ENCODE data around the gene SUCNR1.

Gene SUCNR1, protein sequence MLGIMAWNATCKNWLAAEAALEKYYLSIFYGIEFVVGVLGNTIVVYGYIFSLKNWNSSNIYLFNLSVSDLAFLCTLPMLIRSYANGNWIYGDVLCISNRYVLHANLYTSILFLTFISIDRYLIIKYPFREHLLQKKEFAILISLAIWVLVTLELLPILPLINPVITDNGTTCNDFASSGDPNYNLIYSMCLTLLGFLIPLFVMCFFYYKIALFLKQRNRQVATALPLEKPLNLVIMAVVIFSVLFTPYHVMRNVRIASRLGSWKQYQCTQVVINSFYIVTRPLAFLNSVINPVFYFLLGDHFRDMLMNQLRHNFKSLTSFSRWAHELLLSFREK

DNA sequence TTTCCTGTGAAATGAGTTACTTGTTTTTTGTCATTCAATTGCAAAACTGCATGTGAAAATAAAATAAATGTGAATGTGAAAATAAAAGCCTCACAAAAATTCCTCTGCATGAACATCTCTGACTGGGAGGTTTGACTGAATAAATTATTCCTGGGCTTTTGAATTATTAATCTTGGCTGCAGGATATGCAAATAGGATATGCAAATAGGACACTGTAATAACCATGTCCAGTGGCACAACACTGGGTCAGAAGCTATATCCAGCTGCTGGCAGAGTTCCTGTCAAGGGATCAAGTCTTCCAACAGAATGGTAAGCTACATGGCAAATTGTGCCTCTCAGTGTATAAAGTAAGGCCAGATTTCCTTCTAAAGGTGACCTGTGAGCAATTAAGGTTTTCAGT is at the start of gene SUCNR1:
Gene SUCNR1, plus strand, starts transcription at position 246 of the 400 bp plus-strand sequence. CDS start 6,250 bp downstream, outside the sequence.
- DNase-seq (ENCODE audit: low read depth): no peak
- no peak within 1 kb of the TSS for H3K4me3 ChIP-seq (ENCODE audit: low read depth, low read length)
- TF ChIP-seq, protein P1, sequence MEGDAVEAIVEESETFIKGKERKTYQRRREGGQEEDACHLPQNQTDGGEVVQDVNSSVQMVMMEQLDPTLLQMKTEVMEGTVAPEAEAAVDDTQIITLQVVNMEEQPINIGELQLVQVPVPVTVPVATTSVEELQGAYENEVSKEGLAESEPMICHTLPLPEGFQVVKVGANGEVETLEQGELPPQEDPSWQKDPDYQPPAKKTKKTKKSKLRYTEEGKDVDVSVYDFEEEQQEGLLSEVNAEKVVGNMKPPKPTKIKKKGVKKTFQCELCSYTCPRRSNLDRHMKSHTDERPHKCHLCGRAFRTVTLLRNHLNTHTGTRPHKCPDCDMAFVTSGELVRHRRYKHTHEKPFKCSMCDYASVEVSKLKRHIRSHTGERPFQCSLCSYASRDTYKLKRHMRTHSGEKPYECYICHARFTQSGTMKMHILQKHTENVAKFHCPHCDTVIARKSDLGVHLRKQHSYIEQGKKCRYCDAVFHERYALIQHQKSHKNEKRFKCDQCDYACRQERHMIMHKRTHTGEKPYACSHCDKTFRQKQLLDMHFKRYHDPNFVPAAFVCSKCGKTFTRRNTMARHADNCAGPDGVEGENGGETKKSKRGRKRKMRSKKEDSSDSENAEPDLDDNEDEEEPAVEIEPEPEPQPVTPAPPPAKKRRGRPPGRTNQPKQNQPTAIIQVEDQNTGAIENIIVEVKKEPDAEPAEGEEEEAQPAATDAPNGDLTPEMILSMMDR (IDR thresholded peaks at IDR 0.05; ENCODE audit: insufficient read depth, low read depth, low read length, missing control alignments): no peak

DNA sequence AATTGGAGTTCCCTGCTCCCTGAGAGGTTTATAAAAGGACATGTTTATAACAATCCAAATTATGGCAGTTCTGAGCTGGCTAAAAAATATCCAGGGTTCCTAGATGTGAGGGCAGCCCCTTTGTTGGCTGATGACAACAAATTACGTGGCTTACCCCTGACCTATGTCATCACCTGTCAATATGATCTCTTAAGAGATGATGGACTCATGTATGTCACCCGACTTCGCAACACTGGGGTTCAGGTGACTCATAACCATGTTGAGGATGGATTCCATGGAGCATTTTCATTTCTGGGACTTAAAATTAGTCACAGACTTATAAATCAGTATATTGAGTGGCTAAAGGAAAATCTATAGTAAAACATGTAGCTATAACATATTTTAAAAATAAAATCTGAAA is 45.6 kb upstream of the SUCNR1 start:
- TF ChIP-seq, protein P1 (IDR thresholded peaks at IDR 0.05; ENCODE audit: insufficient read depth, low read depth, low read length, missing control alignments): no peak
- DNase-seq (ENCODE audit: low read depth): no peak
- no peak overlapping the region for H3K4me3 ChIP-seq (ENCODE audit: low read depth, low read length)

DNA sequence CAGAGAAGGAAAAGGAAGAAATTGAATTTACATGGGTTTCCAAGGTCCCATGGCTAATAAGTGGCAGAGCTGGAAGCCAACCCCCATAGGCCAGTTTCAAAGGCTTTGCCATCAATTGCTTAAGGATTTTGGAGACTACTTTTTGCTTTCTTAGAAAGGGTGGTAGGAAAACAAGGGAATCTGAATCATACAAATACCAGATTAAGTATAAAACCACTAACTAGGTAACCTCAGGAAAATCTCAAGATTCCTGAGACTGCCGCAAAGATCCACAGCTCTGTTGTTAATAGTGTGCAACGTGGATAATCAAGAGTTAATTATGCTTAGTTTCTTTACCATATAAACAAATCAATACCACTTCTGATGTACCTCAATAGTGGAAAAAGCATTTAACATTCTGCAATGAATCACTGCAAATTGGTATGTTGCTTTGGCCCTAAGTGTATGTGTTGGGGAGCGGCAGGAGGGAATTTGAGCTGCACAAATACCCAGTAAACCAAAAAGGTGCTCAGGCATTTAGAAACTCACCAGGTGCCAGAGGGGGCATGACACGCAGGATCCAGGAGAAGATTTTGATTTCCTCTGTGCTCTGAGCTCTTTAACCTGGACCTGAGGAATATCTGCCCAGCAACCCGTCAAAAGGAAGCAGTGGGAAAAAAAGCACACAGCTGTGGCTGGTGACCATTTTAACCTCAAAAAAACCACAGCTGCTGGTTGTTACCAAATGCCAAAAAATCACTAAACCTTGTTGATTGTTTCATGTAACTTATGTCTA is 37.5 kb upstream of the SUCNR1 start:
- H3K4me3 ChIP-seq (ENCODE audit: low read depth, low read length): no peak overlapping the region
- no peak for DNase-seq (ENCODE audit: low read depth)
- TF ChIP-seq, protein P1 (IDR thresholded peaks at IDR 0.05; ENCODE audit: insufficient read depth, low read depth, low read length, missing control alignments): no peak

DNA sequence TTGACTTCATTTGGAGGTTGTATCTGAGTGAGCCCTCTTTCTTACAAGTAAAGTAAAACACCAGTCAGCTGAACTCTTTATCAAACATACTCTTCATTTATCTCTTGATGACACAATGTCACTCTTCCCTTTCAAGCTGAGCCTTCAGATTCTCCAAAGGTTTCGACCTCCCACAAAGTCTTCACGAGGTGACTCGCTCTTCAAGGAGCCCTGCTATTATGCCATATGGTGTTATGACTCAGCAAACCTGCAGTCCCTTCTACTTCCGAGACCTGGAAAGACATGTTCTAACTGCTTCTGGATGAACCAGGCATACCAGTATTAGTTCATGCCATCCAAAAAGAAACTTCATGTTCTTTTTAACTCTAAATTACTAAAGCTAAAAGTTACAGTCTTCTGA is 36.4 kb upstream of the SUCNR1 start:
- H3K4me3 ChIP-seq (ENCODE audit: low read depth, low read length): no peak overlapping the region
- TF ChIP-seq, protein P1 (IDR thresholded peaks at IDR 0.05; ENCODE audit: insufficient read depth, low read depth, low read length, missing control alignments): no peak
- no peak for DNase-seq (ENCODE audit: low read depth)

DNA sequence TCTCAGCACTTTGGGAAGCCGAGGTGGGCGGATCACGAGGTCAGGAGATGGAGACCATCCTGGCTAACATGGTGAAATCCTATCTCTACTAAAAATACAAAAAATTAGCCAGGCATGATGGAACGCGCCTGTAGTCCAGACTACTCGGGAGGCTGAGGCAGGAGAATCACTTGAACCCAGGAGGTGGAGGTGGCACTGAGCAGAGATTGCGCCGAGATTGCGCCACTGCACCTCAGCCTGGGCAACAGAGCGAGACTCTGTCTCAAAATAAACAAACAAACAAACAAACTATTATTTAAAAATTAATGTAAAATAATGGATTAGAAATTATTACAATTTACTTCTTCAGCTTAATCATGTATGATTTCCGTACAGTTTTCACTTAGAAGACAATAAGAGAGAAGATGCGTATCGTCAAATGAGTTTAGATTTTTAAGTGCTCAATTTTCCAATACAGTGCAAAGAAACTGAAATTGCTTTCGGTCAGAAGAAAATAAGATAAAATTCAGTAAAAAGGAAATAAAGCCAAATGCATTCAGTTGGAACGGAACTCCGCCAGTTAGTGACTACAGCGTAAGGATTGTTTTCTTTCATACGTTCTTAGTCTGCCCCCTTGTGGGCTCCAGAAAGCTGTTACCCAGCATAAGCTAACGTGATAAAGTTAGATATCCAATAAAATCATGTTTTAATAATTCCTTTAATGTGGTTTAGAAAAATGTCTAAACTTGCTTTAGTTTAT is 34.7 kb upstream of the SUCNR1 start:
- H3K4me3 ChIP-seq (ENCODE audit: low read depth, low read length): no peak overlapping the region
- DNase-seq (ENCODE audit: low read depth): peak; percentile 73
- TF ChIP-seq, protein P1 (IDR thresholded peaks at IDR 0.05; ENCODE audit: insufficient read depth, low read depth, low read length, missing control alignments): peak; percentile 62

DNA sequence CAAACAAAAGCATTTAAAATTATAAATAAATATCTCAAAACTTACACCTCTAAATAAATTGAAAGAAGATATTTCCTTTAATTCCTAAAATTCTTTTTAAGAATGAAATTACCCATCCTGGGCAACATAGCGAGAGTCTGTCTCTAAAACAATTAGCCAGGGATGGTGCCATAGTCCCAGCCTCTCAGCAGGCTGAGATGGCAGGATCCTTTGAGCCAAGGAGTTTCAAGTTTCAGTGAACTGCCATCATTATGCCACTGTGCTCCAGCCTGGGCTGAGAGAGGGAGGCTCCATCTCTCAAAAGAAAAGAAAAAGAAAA is 34.2 kb upstream of the SUCNR1 start:
- no peak overlapping the region for H3K4me3 ChIP-seq (ENCODE audit: low read depth, low read length)
- DNase-seq (ENCODE audit: low read depth): no peak
- TF ChIP-seq, protein P1 (IDR thresholded peaks at IDR 0.05; ENCODE audit: insufficient read depth, low read depth, low read length, missing control alignments): no peak
